GM19238 (cell line): Measurements from ENCODE around the gene PDXK.

Experiments
- DNase-seq: peaks from one replicate; pipeline ENCODE4 v3.0.0; 2011; ENCODE audit warnings: low spot score; ENCODE audit not compliant: insufficient read length

Gene PDXK

GRCh38 chr21:43723648-43724047 lies 4.7 kb downstream of the PDXK start:
- DNase-seq: no peak

- no peak for DNase-seq
Observed at GRCh38 chr21:43726686-43727518, 8.0 kb downstream of the PDXK start.

- DNase-seq: no peak
Observed at GRCh38 chr21:43727519-43728153, 8.7 kb downstream of the PDXK start.

GRCh38 chr21:43728154-43728466 lies 9.2 kb downstream of the PDXK start:
- DNase-seq: no peak

GRCh38 chr21:43728467-43729390 lies 9.8 kb downstream of the PDXK start:
- DNase-seq: peak; percentile 83

- no peak for DNase-seq
Observed at GRCh38 chr21:43731476-43731875, 12.5 kb downstream of the PDXK start.

GRCh38 chr21:43731891-43732711 lies 13.2 kb downstream of the PDXK start:
- no peak for DNase-seq

GRCh38 chr21:43733060-43733459 lies 14.1 kb downstream of the PDXK start:
- no peak for DNase-seq

- no peak for DNase-seq
Observed at GRCh38 chr21:43733529-43734071, 14.7 kb downstream of the PDXK start.

- DNase-seq: no peak
Observed at GRCh38 chr21:43734131-43734927, 15.4 kb downstream of the PDXK start.

GRCh38 chr21:43734928-43735229 lies 15.9 kb downstream of the PDXK start:
- DNase-seq: no peak

- DNase-seq: no peak
Observed at GRCh38 chr21:43735236-43736091, 16.5 kb downstream of the PDXK start.

GRCh38 chr21:43736224-43736883 lies 17.4 kb downstream of the PDXK start:
- no peak for DNase-seq

GRCh38 chr21:43737158-43737950 lies 18.4 kb downstream of the PDXK start:
- DNase-seq: no peak

GRCh38 chr21:43739621-43740435 lies 20.9 kb downstream of the PDXK start:
- DNase-seq: no peak

GRCh38 chr21:43740497-43741156 lies 21.7 kb downstream of the PDXK start:
- no peak for DNase-seq
